OCI-LY1 (cell line): ENCODE measurements around the gene HUNK.

Experiments used
- H2AFZ ChIP-seq: fragments of 200-600 bp; sonication (generic), shearing (Covaris generic); 2 replicates; pipeline ENCODE4 v1.6.0; 2014; ENCODE audit warnings: antibody characterized with exemption, mild to moderate bottlenecking, low read length
- H3F3A ChIP-seq: fragments of 200-600 bp; sonication (generic), shearing (Covaris generic); 2 replicates; pipeline ENCODE4 v1.6.0; 2014; ENCODE audit warnings: mild to moderate bottlenecking, antibody characterized with exemption, low read length, moderate library complexity; ENCODE audit not compliant: insufficient read depth
- H3K27ac ChIP-seq: fragments of 200-600 bp; sonication (generic); 2 replicates; pipeline ENCODE4 v1.5.1; 2014; ENCODE audit warnings: low read length, mixed run types, mild to moderate bottlenecking, low read depth; ENCODE audit not compliant: poor library complexity, severe bottlenecking
- H3K27me3 ChIP-seq: fragments of 200-600 bp; sonication (generic); 2 replicates; pipeline ENCODE4 v1.6.0; 2014; ENCODE audit warnings: antibody characterized with exemption, mild to moderate bottlenecking, low read length, moderate library complexity; ENCODE audit not compliant: insufficient read depth
- H3K36me3 ChIP-seq: fragments of 200-600 bp; sonication (generic); 2 replicates; pipeline ENCODE4 v1.6.1; 2014; ENCODE audit warnings: mild to moderate bottlenecking, antibody characterized with exemption, low read length, moderate library complexity, mixed read lengths; ENCODE audit not compliant: insufficient read depth
- H3K4me1 ChIP-seq: fragments of 200-600 bp; sonication (generic); 2 replicates; pipeline ENCODE4 v1.5.1; 2014; ENCODE audit warnings: mild to moderate bottlenecking, low read length, moderate library complexity; ENCODE audit not compliant: insufficient read depth, severe bottlenecking
- H3K4me2 ChIP-seq: fragments of 200-600 bp; sonication (generic), shearing (Covaris generic); 2 replicates; pipeline ENCODE4 v1.6.1; 2014; ENCODE audit warnings: low read length
- H3K4me3 ChIP-seq: fragments of 200-600 bp; sonication (generic); 2 replicates; pipeline ENCODE4 v1.5.1; 2014; ENCODE audit warnings: low read length, low read depth, mild to moderate bottlenecking, mixed read lengths; ENCODE audit not compliant: poor library complexity, severe bottlenecking
- H3K79me2 ChIP-seq: fragments of 200-600 bp; shearing (Covaris generic); 2 replicates; pipeline ENCODE4 v1.6.1; 2016; ENCODE audit warnings: mixed run types, low read length, mixed read lengths; ENCODE audit not compliant: insufficient read depth
- H3K9ac ChIP-seq: fragments of 200-600 bp; sonication (generic), shearing (Covaris generic); 2 replicates; pipeline ENCODE4 v1.6.1; 2014; ENCODE audit warnings: mild to moderate bottlenecking, low read length, mixed read lengths
- H3K9me2 ChIP-seq: fragments of 200-600 bp; sonication (generic), shearing (Covaris generic); 2 replicates; pipeline ENCODE4 v1.6.1; 2014; ENCODE audit warnings: low read depth, mild to moderate bottlenecking, low read length, mixed read lengths
- H3K9me3 ChIP-seq: fragments of 200-600 bp; shearing (Covaris generic); 2 replicates; pipeline ENCODE4 v1.6.1; 2014; ENCODE audit warnings: low read length, mixed read lengths
- H4K20me1 ChIP-seq: fragments of 200-600 bp; sonication (generic), shearing (Covaris generic); 2 replicates; pipeline ENCODE4 v1.6.0; 2016; ENCODE audit warnings: mild to moderate bottlenecking, low read length; ENCODE audit not compliant: insufficient read depth
- CTCF ChIP-seq: fragments of 200-600 bp; sonication (generic), shearing (Covaris generic); IDR thresholded peaks from 2 replicates; pipeline ENCODE4 v1.5.1; 2017; ENCODE audit warnings: mild to moderate bottlenecking, antibody characterized with exemption, low read length, moderate library complexity, mixed read lengths
- EZH2 ChIP-seq: fragments of 200-600 bp; sonication (generic), shearing (Covaris generic); IDR thresholded peaks from 2 replicates; pipeline ENCODE4 v1.8.0; 2017; ENCODE audit warnings: borderline replicate concordance, mixed run types, mild to moderate bottlenecking, antibody characterized with exemption, low read length, moderate library complexity, mixed read lengths

The HUNK gene

GRCh38 chr21:32009263-32009662, 136.4 kb downstream of the HUNK start:
- no peaks in the 10 kb centered on the region for H3K36me3 ChIP-seq
- H3K9me3 ChIP-seq = no peaks in the 10 kb centered on the region
- no peak for TF ChIP-seq EZH2
- no peak for TF ChIP-seq CTCF

GRCh38 chr21:32015461-32016139, 142.8 kb downstream of the HUNK start:
- H3K9me3 ChIP-seq = no peaks in the 10 kb centered on the region
- no peak overlapping the region for H3K9ac ChIP-seq
- H3K36me3 ChIP-seq = no peaks in the 10 kb centered on the region
- H3K4me1 ChIP-seq = no peaks in the 10 kb centered on the region
- no peaks in the 10 kb centered on the region for H3K27me3 ChIP-seq
- H2AFZ ChIP-seq = no peak overlapping the region
- no peaks in the 10 kb centered on the region for H3K9me2 ChIP-seq
- no peak overlapping the region for H3K4me3 ChIP-seq
- TF ChIP-seq CTCF = no peak
- no peak for TF ChIP-seq EZH2
- no peak overlapping the region for H3K27ac ChIP-seq
- no peaks in the 10 kb centered on the region for H3K79me2 ChIP-seq
- H4K20me1 ChIP-seq = no peaks in the 10 kb centered on the region
- H3F3A ChIP-seq = no peaks in the 10 kb centered on the region
- H3K4me2 ChIP-seq = no peak overlapping the region

More at GRCh38 chr21:32009263-32009662, 136.4 kb downstream of the HUNK start:
- no peaks in the 10 kb centered on the region for H3K27me3 ChIP-seq
- no peaks in the 10 kb centered on the region for H3K9me2 ChIP-seq
- H3K4me2 ChIP-seq = no peak overlapping the region
- no peaks in the 10 kb centered on the region for H3K79me2 ChIP-seq
- no peak overlapping the region for H3K27ac ChIP-seq
- no peak overlapping the region for H3K4me3 ChIP-seq
- H2AFZ ChIP-seq = no peak overlapping the region
- no peaks in the 10 kb centered on the region for H4K20me1 ChIP-seq
- H3K4me1 ChIP-seq = no peaks in the 10 kb centered on the region
- no peaks in the 10 kb centered on the region for H3F3A ChIP-seq
- no peak overlapping the region for H3K9ac ChIP-seq

- Histone ChIP-seq H3K4me3 (no peak overlapping the region), H4K20me1 (no peaks in the 10 kb centered on the region), H3K79me2 (no peaks in the 10 kb centered on the region), H3K4me1 (no peaks in the 10 kb centered on the region), H3K9me3 (no peaks in the 10 kb centered on the region), H3K27me3 (peaks cover 5% of the 10 kb centered on the region; the same call in 1 of the 2 replicates), H2AFZ (no peak overlapping the region), H3K36me3 (no peaks in the 10 kb centered on the region), H3K27ac (no peak overlapping the region), H3K9ac (no peak overlapping the region), H3K4me2 (no peak overlapping the region), H3K9me2 (no peaks in the 10 kb centered on the region), H3F3A (no peaks in the 10 kb centered on the region)
- TF ChIP-seq EZH2 (no peak), CTCF (no peak)
These were observed 145.6 kb downstream of the HUNK start for GRCh38 chr21:32018381-32018780.
